Endothelial cell of umbilical vein (primary cell): ENCODE measurements around the gene SYTL5. TPM values are rescaled to one million over a fixed set of nuclear protein-coding genes. Genes with fewer than 3 reads are reported as not detected.

Source experiments
- BruUV-seq: library from RNA; stranded (reverse); fragments of 400-500 nt; replicated peaks from 2 replicates; lab custom pipeline; 2021; lab: Mats Ljungman, UMichigan
- CTCF ChIA-PET: fragments of 300-600, 350-600 bp; sonication (Branson Sonifier 250); formaldehyde crosslinking; loops from one replicate; lab custom pipeline; 2021; ENCODE audit warnings: antibody characterized with exemption, inconsistent platforms; lab: Charles Lee
- POLR2A ChIA-PET: fragments of 300-600, 350-600 bp; sonication (Branson Sonifier 250); formaldehyde crosslinking; loops from one replicate; lab custom pipeline; 2021; ENCODE audit warnings: antibody characterized with exemption, inconsistent platforms; lab: Charles Lee
- DNase-seq: peaks from one replicate; pipeline ENCODE4 v3.0.0-alpha.2; 2011; ENCODE audit warnings: low read depth, low spot score
- FAIRE-seq: peaks from 2 replicates; lab custom pipeline; 2011; peaks lifted over from hg19 to GRCh38; lab: Jason Lieb, UNC
- H2AFZ ChIP-seq: 2 replicates; pipeline ENCODE4 v1.6.0; 2012; ENCODE audit warnings: low read depth, low read length, control low read depth, inconsistent platforms
- H3K27ac ChIP-seq: 2 replicates; pipeline ENCODE4 v1.5.1; 2011; ENCODE audit warnings: low read depth, mild to moderate bottlenecking, control low read depth, low read length, moderate library complexity; ENCODE audit not compliant: insufficient read depth
- H3K27me3 ChIP-seq, 2 experiments: 2 replicates each; pipeline versions ENCODE4 v1.6.0 to v1.6.1; 2011; ENCODE audit warnings: low read length in 2 of 2, mixed read lengths in 1 of 2; ENCODE audit not compliant: control insufficient read depth in 2 of 2, insufficient read depth in 2 of 2
- H3K36me3 ChIP-seq, 2 experiments: 2 replicates in 1 of 2; 3 replicates in 1 of 2; pipeline ENCODE4 v1.5.1; 2011; ENCODE audit warnings: low read length in 2 of 2, mild to moderate bottlenecking in 1 of 2, moderate library complexity in 1 of 2; ENCODE audit not compliant: control insufficient read depth in 2 of 2, insufficient read depth in 2 of 2; ENCODE audit errors: extremely low read depth in 1 of 2
- H3K4me1 ChIP-seq: 3 replicates; pipeline ENCODE4 v1.5.1; 2011; ENCODE audit warnings: mild to moderate bottlenecking, low read length; ENCODE audit not compliant: control insufficient read depth, insufficient read depth; ENCODE audit errors: extremely low read depth
- H3K4me2 ChIP-seq: 2 replicates; pipeline ENCODE4 v1.6.1; 2011; ENCODE audit warnings: low read length, control low read depth, mixed read lengths; ENCODE audit not compliant: insufficient read depth
- H3K4me3 ChIP-seq, 3 experiments: fragments of 200-600 bp in 1 of 3; sonication (generic), shearing (Covaris generic) in 1 of 3; replicated peaks in 1 of 3; 2 replicates each; pipeline ENCODE4 v1.5.1; 2011 to 2016; ENCODE audit warnings: control low read depth in 3 of 3, low read length in 3 of 3, mild to moderate bottlenecking in 2 of 3, inconsistent platforms in 1 of 3, low read depth in 1 of 3, moderate library complexity in 1 of 3; ENCODE audit not compliant: insufficient read depth in 1 of 3
- H3K79me2 ChIP-seq: 2 replicates; pipeline ENCODE4 v1.6.0; 2012; ENCODE audit warnings: low read length, inconsistent platforms; ENCODE audit not compliant: control insufficient read depth, insufficient read depth
- H3K9ac ChIP-seq: replicated peaks from 2 replicates; pipeline ENCODE3; 2011; ENCODE audit warnings: low read length, control low read depth; ENCODE audit not compliant: insufficient read depth; ENCODE audit errors: extremely low read depth
- H3K9me1 ChIP-seq: replicated peaks from 3 replicates; pipeline ENCODE4 v1.6.0; 2011; ENCODE audit warnings: mild to moderate bottlenecking, low read length; ENCODE audit not compliant: control insufficient read depth, insufficient read depth; ENCODE audit errors: extremely low read depth
- H3K9me3 ChIP-seq: replicated peaks from 2 replicates; pipeline ENCODE4 v1.5.1; 2012; ENCODE audit warnings: low read length, inconsistent platforms; ENCODE audit not compliant: control insufficient read depth, insufficient read depth
- H4K20me1 ChIP-seq: replicated peaks from 2 replicates; pipeline ENCODE3; 2011; ENCODE audit warnings: mild to moderate bottlenecking, low read length; ENCODE audit not compliant: control insufficient read depth, insufficient read depth; ENCODE audit errors: extremely low read depth
- FOS ChIP-seq: IDR thresholded peaks from 2 replicates; pipeline ENCODE4 v1.6.1; 2011; ENCODE audit warnings: mild to moderate bottlenecking, low read length, moderate library complexity, borderline replicate concordance; ENCODE audit not compliant: insufficient read depth
- GATA2 ChIP-seq: IDR thresholded peaks from 2 replicates; pipeline ENCODE4 v1.7.0; 2011; ENCODE audit warnings: low read depth, mild to moderate bottlenecking, moderate library complexity, mixed read lengths, low read length; ENCODE audit not compliant: insufficient read length, insufficient read depth
- MAX ChIP-seq: IDR thresholded peaks from 2 replicates; pipeline ENCODE4 v1.6.1; 2011; ENCODE audit not compliant: insufficient read depth, insufficient read length
- dilution Hi-C: fragments of 300-500 bp; cut with MboI; formaldehyde crosslinking; loops from one replicate; pipeline ENCODE4 v1.15.0; 2019; ENCODE audit warnings: low sequenced_read_pairs; ENCODE audit not compliant: extremely low pct_ligation_motif_present
- intact Hi-C: fragments of 100-400 bp; cut with micrococcal nuclease; formaldehyde crosslinking; loops from one replicate; pipeline ENCODE4 v1.10.0; 2022
- polyA plus RNA-seq, 4 experiments: library from polyadenylated mRNA; depleted of rRNA in 3 of 4; stranded (reverse) in 3 of 4; unstranded in 1 of 4; fragments of >200 nt; gene quantifications; 2 replicates each; pipeline versions ENCODE4 v1.2.1 to v1.2.3, GENCODE V29; 2011 to 2012; ENCODE audit warnings: missing spikeins in 1 of 4
- total RNA-seq: library from RNA; stranded (reverse); gene quantifications from 2 replicates; pipeline ENCODE4 v1.2.3, GENCODE V29; 2021

SYTL5 gene
- total and polyA plus RNA-seq, 2 donors (not counting 3 experiments of a cell fraction or from before 2014, with no cell fraction given) = 0.01 TPM; not detected in 1

- H3K4me2 ChIP-seq = no peak overlapping the region
- H3K4me1 ChIP-seq = no peaks in the 10 kb centered on the region
- H3K27me3 ChIP-seq = no peaks in the 10 kb centered on the region
- intact Hi-C loops (no loop called here), dilution Hi-C loops (no loop called here)
- FAIRE-seq (no peak), DNase-seq (no peak)
- H3K27ac ChIP-seq = no peak overlapping the region
- H2AFZ ChIP-seq = no peak overlapping the region
- TF ChIP-seq FOS (no peak), GATA2 (no peak)
- no peak overlapping the region for H3K9ac ChIP-seq
- H3K9me1 ChIP-seq = no peaks in the 10 kb centered on the region
- BruUV-seq = no TSS peak
- POLR2A ChIA-PET = no interaction called here
- CTCF ChIA-PET = interaction anchor here (1.2 kb wide), 1 partner anchor 23 kb away, joined by 4 read pairs; no protein-coding TSS in a partner anchor
- H4K20me1 ChIP-seq = no peaks in the 10 kb centered on the region
- no peaks in the 10 kb centered on the region for H3K36me3 ChIP-seq
- H3K4me3 ChIP-seq = no peak overlapping the region
- no peaks in the 10 kb centered on the region for H3K79me2 ChIP-seq
- H3K9me3 ChIP-seq = no peaks in the 10 kb centered on the region
Observed at GRCh38 chrX:38008658-38009057, 2.3 kb downstream of the SYTL5 start.

- intact Hi-C loops (no loop called here), dilution Hi-C loops (no loop called here)
- no peaks in the 10 kb centered on the region for H3K9me1 ChIP-seq
- no peak overlapping the region for H3K4me2 ChIP-seq
- H2AFZ ChIP-seq = no peak overlapping the region
- no peak for DNase-seq
- no peak overlapping the region for H3K9ac ChIP-seq
- H4K20me1 ChIP-seq = no peaks in the 10 kb centered on the region
- no peaks in the 10 kb centered on the region for H3K79me2 ChIP-seq
- H3K4me1 ChIP-seq = no peaks in the 10 kb centered on the region
- no TSS peak for BruUV-seq
- H3K27me3 ChIP-seq = no peaks in the 10 kb centered on the region
- no peak overlapping the region for H3K27ac ChIP-seq
- CTCF ChIA-PET = no interaction called here
- no peak for TF ChIP-seq MAX
- no peaks in the 10 kb centered on the region for H3K9me3 ChIP-seq
- no peaks in the 10 kb centered on the region for H3K36me3 ChIP-seq
- POLR2A ChIA-PET = no interaction called here
- H3K4me3 ChIP-seq = no peak overlapping the region
- FAIRE-seq = no peak
Observed at GRCh38 chrX:38009641-38010040, 3.3 kb downstream of the SYTL5 start.
